Keratinocyte (primary cell): ENCODE results near the gene GBGT1.

Experiments used
- CTCF ChIP-seq, 3 experiments: IDR thresholded peaks in 1 of 3; conservative IDR thresholded peaks in 1 of 3; optimal IDR thresholded peaks in 1 of 3; 2 replicates in 2 of 3; 3 replicates in 1 of 3; pipeline versions ENCODE3 to v1.5.1; 2011; ENCODE audit warnings: low read length in 3 of 3, mild to moderate bottlenecking in 3 of 3, moderate library complexity in 2 of 3, control low read depth in 1 of 3, inconsistent platforms in 1 of 3; ENCODE audit not compliant: insufficient read depth in 2 of 3; ENCODE audit errors: extremely low read depth in 1 of 3
- EZH2 ChIP-seq: IDR thresholded peaks from one replicate; pipeline ENCODE4 v1.6.1; 2012; ENCODE audit warnings: inconsistent platforms, mild to moderate bottlenecking, low read length, moderate library complexity

- TF ChIP-seq CTCF (optimal IDR thresholded peaks at IDR 0.05 in 1 of 3, IDR thresholded peaks at IDR 0.05 in 1 of 3, conservative IDR thresholded peaks at IDR 0.05 in 1 of 3; ENCODE audit: extremely low read depth in 1 of 3, insufficient read depth in 2 of 3, low read length in 3 of 3) (no peak), EZH2 (no peak)
Observed at GRCh38 chr9:133114886-133115603, 48.7 kb downstream of the GBGT1 start.
